ENCODE results near the gene SCNN1B.
"Not testable (repeated sequence)": the region's sequence is repeated elsewhere in the genome, so short reads cannot be mapped to it uniquely, and the experiment has no call there.

The SCNN1B gene, protein sequence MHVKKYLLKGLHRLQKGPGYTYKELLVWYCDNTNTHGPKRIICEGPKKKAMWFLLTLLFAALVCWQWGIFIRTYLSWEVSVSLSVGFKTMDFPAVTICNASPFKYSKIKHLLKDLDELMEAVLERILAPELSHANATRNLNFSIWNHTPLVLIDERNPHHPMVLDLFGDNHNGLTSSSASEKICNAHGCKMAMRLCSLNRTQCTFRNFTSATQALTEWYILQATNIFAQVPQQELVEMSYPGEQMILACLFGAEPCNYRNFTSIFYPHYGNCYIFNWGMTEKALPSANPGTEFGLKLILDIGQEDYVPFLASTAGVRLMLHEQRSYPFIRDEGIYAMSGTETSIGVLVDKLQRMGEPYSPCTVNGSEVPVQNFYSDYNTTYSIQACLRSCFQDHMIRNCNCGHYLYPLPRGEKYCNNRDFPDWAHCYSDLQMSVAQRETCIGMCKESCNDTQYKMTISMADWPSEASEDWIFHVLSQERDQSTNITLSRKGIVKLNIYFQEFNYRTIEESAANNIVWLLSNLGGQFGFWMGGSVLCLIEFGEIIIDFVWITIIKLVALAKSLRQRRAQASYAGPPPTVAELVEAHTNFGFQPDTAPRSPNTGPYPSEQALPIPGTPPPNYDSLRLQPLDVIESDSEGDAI

GRCh38 chr16:23302045-23302956 lies at the start of gene SCNN1B:
TSS of gene SCNN1B (plus strand) at chr16:23302302. CDS start at chr16:23348600, 46,298 bp downstream.
- no peak for DNase-seq

- DNase-seq: no peak
These were observed 49.8 kb upstream of the SCNN1B start for GRCh38 chr16:23252310-23252709.

- DNase-seq: not testable (repeated sequence)
These were observed 48.5 kb upstream of the SCNN1B start for GRCh38 chr16:23253650-23254049.

- DNase-seq: no peak
These were observed 47.8 kb upstream of the SCNN1B start for GRCh38 chr16:23254338-23254737.

DNA sequence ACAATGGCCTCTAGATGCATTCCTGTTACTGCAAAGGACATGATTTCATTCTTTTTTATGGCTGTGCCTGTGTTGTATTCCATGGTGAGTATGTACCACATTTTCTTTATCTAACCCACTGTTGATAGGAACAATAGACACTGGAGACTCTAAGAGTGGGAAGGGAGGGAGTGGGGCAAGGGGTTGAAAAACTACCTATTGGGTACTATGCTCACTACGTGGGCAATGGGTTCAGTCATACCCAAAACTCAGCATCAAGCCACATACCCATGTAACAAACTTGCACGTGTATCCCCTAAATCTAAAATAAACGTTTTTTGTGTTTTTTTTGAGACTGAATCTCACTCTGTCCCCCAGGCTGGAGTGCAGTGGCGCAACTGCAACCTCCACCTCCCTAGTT lies 47.1 kb upstream of the SCNN1B start:
- DNase-seq: no peak

DNA sequence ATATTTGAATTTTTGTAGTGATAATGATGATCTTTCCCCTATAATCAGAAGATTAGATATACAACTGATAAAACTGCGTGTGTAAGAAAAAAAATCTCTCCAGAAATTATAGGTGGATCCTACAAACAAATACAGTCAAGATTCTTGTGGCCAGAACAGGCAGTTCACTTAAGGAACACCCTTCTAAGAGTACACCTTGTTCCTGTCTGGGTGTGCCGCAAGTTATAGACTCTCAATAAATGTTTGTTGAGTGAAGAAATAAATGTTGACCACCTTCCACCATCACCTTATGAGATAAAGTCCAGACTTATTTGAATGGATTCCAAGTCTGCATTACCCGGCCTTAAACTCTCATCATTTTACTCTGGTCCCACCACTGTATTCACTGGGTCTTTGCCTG lies 45.7 kb upstream of the SCNN1B start:
- no peak for DNase-seq

DNA sequence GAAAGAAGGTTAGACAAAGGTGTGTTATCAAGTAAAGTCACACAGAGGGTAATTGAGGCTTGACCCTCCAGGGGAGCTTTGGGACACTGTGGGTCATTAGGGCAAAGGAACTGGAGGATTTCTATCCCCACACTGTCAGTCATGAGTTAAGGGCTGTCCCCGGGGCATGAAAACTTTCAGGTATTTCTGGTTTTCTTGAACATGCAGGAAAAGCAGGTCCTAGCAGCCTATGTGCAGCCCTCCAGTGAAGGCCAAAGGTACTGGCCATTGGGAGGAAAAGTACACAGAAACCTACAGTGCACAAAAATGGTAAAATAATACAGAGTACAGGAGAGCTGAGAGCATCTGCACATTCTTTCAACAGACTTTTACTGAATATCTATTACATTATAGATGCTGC lies 44.4 kb upstream of the SCNN1B start:
- DNase-seq: no peak

DNA sequence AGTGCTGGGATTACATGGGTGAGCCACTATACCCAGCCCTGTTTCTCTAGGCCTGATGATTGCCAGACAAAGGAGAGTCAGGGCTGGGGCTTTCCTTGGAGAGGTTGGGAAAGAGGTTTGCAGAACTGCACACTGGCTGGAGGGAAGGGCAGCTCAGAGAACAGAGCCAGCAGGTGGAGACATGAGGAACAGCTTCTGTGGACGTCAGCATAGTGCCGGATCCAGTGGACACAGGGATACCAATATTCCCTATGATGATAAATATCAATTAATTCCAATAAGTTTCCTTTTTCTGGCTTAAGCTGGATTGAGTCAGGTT lies 43.2 kb upstream of the SCNN1B start:
- DNase-seq: no peak

GRCh38 chr16:23267647-23268046 lies 34.5 kb upstream of the SCNN1B start:
- no peak for DNase-seq

- DNase-seq: no peak
These were observed 33.5 kb upstream of the SCNN1B start for GRCh38 chr16:23268561-23268960.

DNA sequence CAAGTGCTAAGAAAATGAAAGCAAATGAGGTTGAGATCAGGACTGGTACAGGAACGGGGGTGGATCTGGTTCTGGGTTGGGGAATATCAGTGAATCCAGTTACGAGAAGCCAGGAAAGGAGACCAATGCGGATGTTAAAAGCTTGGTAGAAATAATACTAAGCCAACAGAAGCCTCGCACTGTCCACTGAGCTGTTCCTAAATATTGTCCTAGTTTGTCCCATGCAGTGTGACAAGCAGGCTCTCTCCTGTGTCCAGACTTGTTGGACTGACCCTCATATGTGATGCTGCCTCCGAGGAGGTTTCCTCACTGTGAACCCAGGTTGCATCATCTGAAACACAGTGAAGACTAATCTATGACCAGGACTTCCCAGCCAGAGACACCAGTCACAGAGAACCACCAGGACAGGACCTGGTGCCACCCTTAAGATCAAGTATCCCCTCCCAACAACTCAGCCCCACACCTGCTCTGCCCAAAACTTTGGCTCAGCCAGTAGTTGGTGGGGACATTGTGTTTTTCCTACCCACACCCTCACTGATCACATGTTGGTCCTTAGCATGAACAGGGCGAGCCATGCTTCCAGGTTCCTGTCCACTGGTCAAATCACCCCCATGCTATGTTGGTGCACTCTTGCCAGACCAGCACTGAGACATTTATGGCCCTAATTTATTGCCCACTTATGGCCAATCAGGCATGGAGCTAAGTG lies 32.7 kb upstream of the SCNN1B start:
- DNase-seq: no peak

DNA sequence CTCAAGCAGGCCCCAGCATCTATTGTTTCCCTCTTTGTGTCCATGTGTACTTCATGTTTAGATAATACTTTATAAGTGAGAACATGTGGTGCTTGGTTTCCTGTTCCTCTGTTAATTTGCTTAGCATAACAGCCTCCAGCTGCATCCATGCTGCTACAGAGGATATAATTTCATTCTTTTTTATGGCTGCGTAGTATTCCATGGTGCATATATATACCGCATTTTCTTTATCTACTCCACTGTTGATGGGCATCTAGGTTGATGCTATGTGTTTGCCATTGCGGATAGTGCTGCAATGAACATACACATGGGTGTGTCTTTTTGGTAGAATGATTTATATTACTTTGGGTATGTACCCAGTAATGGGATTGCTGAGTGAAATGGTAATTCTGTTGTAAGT lies 31.4 kb upstream of the SCNN1B start:
- no peak for DNase-seq

DNA sequence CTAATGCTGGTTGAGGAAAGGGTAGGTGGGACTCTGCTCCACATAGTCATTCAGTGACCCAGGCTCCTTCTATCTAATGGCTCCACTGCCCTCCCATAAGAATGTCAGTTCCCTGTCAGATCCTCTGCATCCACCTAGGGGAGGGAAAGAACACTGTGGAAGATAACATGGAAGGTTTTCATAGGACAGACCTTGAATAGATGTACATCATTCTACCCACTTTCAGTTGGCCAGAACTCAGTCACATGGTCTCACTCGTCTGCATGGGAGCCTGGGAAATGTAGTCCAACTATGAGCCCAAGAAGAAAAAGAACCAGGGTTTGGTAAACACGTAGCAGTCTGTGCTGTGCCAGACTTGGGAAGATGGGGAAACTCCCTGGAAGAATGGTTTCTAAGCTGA lies 27.1 kb upstream of the SCNN1B start:
- DNase-seq: no peak

- no peak for DNase-seq
These were observed 25.3 kb upstream of the SCNN1B start for GRCh38 chr16:23276821-23277220.

GRCh38 chr16:23278031-23278430 lies 24.1 kb upstream of the SCNN1B start:
- DNase-seq: no peak

DNA sequence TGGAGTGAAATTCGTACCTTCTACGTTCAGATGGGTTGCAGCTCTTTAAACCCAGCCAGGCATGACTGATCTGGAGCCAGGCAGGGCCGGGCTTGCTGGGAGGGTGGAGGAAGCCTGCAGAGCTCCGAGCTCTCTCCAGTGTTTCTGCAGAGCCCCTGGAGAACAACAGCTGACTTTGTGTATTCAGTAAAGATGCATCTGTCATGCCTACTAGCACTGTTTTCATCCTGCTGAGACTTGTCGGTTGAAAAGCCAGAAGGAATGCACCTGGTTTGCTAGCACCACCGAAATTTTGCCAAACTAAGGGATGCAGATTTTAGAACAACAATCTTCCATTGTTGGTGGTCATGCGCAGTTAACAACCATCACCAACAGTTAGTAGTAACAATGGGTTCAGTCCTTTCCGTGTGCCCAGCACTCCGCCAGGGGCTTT lies 22.4 kb upstream of the SCNN1B start:
- no peak for DNase-seq

- no peak for DNase-seq
These were observed 21.6 kb upstream of the SCNN1B start for GRCh38 chr16:23280483-23280967.

GRCh38 chr16:23282568-23282967 lies 19.5 kb upstream of the SCNN1B start:
- DNase-seq: no peak

DNA sequence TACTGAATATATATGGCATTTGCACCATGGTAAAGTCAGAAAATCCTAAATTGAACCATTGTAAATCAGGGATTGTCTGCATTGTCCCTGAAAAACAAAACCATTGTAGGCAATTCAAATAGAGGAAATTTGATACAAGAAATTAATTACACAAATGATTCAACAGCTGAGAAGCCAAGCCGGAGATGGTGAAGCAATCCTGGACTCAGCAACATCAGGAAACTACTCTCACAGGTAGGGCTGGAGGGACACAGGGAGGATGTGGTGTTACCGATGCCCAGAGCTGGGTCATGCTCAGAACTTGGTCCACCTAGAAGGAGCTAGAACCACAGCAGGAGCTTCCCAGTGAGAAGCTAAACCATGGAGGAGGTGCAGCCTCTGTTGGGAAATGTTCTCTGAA lies 18.5 kb upstream of the SCNN1B start:
- no peak for DNase-seq

- DNase-seq: no peak
These were observed 17.5 kb upstream of the SCNN1B start for GRCh38 chr16:23284584-23284983.

GRCh38 chr16:23286131-23286532 lies 16.0 kb upstream of the SCNN1B start:
- no peak for DNase-seq

DNA sequence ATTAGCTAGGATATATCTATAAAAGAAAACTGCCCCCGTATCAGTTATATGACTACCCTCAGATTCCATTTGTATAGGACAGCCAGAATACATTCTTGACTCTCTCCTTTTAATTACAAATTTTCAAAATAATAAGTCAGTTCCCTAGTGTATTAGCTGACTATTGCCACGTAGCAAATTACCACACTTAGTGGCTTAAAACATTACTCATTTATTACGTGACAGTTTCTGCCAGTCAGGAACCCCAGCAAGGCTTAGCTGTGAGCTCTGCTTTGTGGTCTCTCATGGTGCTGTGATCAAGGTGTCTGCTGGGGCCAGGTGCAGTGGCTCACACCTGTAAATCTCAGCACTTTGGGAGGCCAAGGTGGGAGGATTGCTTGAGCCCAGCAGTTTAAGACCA lies 13.9 kb upstream of the SCNN1B start:
- no peak for DNase-seq

Measured in suppressor macrophage treated with lipopolysaccharide for 4 hours (primary cell).